Measurements from ENCODE around the gene CEP85.

DNA sequence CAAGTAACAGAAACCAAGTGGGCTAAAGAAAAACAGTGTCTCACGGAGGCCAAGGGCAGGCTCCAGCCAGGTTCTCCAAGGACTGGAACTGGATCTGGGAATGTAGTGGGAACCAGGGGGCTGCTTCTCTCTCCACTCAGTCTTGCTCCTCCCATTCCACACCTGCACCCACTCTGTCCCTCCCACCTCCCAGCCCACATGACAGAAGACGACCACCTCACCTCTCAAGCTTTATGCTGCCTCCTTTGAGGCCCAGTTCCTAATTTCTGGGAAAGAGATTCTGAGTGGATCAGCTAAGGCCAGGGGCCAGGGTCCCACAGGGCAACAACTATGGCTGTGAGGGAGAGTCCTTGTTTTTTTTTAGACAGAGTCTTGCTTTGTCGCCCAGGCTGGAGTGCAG is 18.8 kb upstream of the CEP85 start:
- TF ChIP-seq TAF1 (IDR thresholded peaks at IDR 0.05; ENCODE audit: borderline replicate concordance, insufficient read depth, low read length) (no peak), POLR2AphosphoS5 (IDR thresholded peaks at IDR 0.05; ENCODE audit: low read depth, low read length) (no peak)
- TF ChIP-seq, protein P1, sequence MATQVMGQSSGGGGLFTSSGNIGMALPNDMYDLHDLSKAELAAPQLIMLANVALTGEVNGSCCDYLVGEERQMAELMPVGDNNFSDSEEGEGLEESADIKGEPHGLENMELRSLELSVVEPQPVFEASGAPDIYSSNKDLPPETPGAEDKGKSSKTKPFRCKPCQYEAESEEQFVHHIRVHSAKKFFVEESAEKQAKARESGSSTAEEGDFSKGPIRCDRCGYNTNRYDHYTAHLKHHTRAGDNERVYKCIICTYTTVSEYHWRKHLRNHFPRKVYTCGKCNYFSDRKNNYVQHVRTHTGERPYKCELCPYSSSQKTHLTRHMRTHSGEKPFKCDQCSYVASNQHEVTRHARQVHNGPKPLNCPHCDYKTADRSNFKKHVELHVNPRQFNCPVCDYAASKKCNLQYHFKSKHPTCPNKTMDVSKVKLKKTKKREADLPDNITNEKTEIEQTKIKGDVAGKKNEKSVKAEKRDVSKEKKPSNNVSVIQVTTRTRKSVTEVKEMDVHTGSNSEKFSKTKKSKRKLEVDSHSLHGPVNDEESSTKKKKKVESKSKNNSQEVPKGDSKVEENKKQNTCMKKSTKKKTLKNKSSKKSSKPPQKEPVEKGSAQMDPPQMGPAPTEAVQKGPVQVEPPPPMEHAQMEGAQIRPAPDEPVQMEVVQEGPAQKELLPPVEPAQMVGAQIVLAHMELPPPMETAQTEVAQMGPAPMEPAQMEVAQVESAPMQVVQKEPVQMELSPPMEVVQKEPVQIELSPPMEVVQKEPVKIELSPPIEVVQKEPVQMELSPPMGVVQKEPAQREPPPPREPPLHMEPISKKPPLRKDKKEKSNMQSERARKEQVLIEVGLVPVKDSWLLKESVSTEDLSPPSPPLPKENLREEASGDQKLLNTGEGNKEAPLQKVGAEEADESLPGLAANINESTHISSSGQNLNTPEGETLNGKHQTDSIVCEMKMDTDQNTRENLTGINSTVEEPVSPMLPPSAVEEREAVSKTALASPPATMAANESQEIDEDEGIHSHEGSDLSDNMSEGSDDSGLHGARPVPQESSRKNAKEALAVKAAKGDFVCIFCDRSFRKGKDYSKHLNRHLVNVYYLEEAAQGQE (IDR thresholded peaks at IDR 0.05; ENCODE audit: insufficient read depth in 1 of 2, low read depth in 2 of 2, low read length in 2 of 2) = no peak

All from PFSK-1 (cell line).